Measurements from ENCODE around the gene FOXP1.
"Not testable (repeated sequence)": the region's sequence is repeated elsewhere in the genome, so short reads cannot be mapped to it uniquely, and the experiment has no call there.

FOXP1 gene

DNA sequence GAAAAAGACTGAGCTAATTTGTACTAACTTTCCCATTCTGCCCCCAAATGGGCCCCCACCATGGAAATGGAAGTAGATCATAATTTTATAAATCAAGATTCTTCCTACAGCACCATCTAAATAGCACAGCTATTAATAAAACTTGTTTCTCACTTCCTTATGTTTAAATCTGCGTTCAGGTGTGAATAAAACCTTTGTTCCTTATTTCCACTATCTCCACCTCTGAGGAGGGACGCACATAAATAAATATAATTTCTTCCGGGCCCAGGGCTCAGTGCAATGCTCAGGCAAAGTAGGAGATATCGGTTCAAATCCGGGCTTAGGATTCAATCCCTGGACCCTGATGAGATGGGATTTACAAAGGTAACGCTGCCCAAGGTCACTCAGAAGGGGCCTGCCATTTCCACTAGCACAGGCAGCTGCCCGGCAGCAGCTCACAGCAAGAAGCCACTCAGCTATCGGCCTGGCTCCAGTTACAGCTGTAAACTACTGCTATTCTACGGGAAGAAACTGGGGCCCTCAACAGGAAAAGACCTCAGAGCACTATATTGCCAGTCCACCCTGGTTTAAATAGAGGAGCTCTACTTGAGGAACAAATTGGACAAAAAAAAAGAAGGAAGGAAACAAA, 52.5 kb downstream of the FOXP1 start:
- no peak for DNase-seq (ENCODE audit: low read depth in 3 of 3)

DNA sequence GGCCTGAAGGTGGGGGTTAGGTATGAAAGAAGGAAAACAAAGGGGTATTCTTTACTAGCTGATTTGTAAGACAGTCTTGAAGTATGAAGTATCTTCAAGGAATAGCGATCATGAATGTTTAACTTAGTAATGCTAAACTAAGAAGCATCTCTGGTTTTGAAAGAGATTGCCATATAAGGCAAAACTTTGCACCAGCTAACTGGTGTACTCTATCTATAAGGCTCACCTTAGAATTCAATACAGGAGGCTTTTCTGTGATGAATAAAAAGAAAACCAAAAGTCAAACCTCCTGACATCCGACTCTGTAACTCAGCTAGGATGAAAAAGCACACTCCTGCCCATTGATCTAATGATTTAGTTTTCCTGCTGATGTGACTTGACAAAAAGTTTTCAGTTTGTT, 54.7 kb downstream of the FOXP1 start:
- DNase-seq (ENCODE audit: low read depth in 3 of 3), result no peak

DNA sequence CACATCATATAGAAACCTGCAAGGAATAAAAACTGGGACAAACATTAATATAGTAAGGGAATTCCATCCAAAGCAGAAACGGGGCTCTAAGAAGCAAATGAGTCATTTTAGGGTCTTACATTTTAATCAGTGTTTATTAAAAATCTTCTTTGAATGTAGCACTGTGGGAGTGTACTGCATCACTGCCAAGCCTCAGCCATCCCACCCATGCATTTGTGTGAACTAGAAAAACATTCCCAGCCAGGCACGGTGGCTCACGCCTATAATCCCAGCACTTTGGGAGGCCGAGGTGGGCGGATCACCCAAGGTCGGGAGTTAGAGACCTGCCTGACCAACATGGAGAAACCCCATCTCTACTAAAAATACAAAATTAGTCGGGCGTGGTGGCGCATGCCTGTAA, 57.1 kb downstream of the FOXP1 start:
- not testable (repeated sequence) for DNase-seq (ENCODE audit: low read depth in 3 of 3)

DNA sequence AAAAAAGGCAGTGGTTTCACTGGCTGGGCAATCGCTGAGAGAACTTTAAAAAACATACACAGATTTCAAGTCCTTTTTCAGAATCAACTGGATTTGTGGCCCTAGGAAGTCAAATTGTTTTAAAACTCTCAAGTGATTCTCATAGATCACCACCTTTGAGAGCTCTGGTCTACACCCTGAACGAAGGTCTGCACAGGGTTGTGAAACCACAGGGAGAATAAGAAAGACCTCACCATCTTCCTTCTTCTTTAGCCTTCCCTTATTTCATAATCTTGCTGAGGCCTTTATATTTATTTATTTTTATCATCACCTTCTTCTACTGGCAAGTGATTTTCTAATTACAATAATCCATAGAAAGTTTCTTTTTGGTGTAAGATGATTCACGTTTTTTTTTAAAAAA, 58.1 kb downstream of the FOXP1 start:
- no peak for DNase-seq (ENCODE audit: low read depth in 3 of 3)

DNA sequence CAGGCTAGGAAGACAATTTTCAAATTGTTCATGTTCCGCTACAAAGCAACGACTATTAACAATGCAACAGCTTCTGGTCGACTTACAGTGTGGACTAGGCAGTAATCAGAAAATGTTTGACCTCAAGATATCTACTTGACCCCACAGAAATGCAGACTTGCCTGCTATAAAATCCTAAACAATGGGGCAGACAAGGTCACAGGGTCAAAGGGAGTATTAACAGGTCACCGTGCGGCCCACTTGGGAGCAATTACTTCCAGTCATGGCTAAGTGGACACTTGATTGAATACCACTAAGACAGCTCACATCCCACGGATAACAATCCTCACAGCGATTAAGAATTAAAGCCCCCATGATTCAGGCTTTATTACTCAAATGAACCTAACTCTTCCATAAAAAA, 58.9 kb downstream of the FOXP1 start:
- DNase-seq (ENCODE audit: low read depth in 3 of 3), result no peak

DNA sequence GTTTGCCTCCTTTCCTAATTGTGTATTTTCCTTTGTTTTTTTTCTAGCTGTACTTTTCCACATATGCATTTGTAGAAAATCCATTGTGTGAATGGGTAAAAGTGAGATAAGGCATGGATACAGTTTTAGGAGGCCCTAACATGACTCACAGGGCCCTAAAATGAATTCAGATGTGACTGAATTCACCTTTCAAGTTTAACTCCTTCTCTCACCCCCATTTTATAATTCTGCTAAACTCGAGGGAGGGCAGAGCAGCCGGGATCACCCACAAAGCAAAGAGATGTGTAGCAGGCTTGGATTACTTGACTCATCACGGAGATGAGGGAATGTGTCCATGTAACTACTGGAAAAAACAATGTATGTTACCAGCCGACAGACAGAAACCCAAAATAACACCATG, 59.9 kb downstream of the FOXP1 start:
- no peak for DNase-seq (ENCODE audit: low read depth in 3 of 3)

DNA sequence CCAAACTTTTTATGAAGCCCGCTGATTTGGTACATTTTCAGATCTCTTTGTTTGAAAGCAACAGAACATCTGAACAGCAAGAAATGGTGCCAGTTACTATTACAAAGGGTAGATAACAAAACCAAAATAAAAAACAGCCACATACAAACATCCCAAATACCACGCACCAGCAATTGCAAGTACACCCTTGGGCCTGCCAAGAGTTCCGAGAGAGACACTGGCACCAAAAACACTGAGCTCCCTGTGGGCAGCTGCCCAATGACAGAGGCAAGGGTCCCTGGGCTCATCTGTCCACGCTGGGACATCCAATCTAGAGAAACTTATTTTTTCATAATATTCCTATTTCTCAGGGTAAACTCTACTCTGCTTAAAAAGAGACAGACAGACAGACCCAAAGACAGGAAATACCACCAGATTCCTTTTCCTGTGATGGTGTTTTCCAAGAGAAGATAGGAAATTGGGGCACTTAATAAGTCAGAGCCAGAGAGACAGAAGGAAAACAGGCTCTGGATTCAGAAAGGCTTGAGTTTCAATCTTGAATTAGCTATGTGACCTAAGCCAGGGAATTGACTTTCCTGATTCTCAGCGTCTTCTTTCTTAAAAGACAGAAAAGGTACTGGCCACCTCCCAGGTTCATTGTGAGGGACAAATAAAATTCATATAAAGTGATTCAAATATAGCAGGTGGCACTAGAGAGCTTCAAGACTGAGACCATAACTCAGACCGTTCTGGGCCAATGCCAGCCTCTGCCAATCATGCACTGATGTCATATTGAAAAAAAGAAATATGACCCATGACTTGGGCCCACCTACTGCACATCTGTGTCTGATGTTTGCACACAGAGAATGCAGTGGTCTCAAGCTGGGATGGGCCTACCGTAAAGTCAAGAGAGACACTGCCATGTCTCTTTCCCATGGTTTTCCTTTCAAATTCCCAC, 61.3 kb downstream of the FOXP1 start:
- DNase-seq (ENCODE audit: low read depth in 3 of 3), result no peak

DNA sequence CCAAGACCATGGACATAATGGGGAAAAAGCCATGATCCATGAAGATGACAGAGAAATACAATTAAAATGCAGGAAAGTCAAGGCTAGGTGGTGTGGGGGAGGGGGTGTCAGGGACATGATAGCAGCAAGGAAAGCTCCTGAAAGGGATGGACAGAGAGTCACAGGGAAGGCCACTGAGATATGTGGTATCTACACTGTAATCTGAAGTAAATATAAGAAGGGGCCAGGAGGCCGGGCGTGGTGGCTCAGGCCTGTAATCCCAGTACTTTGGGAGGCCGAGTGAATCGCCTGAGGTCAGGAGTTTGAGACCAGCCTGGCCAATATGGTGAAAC, 62.5 kb downstream of the FOXP1 start:
- no peak for DNase-seq (ENCODE audit: low read depth in 3 of 3)

DNA sequence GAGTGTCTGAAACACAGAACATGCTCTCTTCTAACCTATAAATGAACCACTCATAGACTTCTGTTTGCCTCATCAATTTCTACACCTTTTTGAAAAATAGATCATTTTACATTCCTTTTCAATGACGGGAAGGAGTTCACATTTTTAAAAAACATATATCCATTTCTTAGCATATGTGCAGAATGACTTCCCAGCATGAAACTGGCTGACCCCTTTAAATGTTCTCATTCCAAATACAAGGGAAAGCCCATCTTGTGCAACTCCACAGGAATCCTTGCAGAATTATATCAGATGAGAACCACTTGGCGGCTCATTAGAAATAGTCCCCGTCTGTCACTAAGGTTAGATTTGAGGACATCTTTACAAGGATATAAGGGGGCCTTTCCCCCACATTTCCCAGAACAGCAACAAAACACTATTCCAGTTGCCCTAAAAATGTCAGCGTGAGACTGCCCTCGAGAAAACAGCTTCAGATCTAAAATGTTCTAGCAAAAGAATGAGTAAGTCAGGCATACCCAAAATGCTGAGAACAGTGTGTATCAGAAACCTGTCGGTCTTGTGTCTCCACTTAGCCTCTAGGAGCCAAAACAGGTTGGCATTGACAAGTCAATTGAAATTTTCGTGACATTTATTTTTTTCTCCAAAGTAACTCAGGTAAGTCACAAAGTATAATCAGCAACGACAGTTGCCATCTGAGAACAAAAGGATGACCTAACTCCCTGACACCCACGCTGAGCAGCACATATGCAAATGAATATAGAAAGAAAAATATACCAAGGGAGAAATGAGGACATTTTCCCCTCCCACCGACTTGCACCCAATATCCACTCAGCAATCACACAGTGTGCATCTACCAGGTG, 63.1 kb downstream of the FOXP1 start:
- DNase-seq (ENCODE audit: low read depth in 3 of 3), result no peak

DNA sequence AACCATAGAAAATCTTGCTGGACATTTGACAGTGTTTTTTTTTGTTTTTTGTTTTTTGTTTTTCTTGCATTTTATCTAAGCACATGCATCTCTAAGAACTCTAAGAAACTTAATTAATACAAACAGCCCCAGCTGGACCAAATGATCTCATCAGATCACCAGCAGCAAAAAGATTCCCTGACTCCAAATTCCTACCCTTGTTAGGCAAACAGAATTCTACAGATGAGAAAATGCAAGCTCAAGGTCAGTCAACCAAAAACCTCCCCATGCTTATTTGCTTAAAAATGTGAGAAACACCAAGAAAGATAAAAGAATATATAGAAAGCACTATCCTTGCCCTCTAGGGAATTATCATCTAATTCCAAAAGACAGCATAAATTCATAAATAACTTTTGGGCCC, 65.4 kb downstream of the FOXP1 start:
- no peak for DNase-seq (ENCODE audit: low read depth in 3 of 3)

DNA sequence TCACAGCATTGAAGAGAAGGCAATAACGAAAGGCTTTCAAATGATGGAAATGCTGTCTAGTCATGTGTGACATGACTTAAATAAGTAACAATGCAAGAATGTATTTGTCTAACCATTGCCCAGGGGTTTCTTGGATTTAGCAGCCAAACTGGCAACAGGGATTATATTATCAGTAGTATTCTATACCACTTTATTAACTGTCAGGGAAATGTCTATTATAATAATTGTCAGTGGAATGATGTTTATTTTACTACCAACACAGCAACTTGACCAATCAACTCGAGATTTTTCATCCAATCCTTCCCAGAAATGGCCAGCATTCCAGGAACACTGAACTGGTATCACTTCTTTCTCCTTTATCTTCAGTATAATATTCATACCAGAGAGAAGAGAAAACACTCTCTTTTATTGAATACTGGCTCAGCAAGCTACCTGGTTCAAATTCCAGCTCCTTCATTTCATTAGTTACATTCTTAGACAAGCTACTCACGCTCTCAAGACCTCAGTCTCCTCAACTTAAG, 66.2 kb downstream of the FOXP1 start:
- DNase-seq (ENCODE audit: low read depth in 3 of 3), result no peak

DNA sequence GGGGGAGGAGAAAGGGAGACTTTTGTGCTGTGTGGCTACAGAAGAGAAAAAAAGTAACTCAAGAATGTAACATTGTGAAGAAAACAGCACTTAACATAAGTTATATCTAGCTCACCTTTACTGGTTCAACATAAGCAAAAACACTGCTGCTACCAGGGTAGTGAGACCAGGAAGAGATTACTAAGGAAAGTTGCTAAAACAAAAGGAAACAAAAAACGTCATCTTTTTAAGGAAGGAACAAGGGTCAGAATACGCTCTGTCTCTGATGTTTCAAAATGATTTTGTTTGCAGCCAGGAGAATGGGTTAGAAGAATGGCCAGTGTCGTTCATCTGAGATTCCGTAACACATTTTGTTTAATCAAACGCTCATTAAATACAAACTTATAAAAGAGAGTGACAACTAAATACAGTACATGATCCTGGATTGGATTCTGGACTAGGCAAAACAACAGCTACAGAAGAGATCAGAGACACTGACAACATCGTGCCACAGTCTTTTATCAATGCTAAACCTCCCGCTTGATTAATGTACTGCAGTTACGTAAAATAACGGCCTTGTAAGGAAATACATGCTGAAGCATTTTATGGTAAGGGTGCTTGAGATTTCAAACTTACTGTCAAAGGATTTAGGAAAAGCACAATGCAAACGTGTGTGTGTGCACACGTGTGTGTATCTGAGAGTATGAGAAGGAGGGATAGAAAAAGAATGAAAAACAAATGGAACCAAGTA, 67.7 kb downstream of the FOXP1 start:
- no peak for DNase-seq (ENCODE audit: low read depth in 3 of 3)

DNA sequence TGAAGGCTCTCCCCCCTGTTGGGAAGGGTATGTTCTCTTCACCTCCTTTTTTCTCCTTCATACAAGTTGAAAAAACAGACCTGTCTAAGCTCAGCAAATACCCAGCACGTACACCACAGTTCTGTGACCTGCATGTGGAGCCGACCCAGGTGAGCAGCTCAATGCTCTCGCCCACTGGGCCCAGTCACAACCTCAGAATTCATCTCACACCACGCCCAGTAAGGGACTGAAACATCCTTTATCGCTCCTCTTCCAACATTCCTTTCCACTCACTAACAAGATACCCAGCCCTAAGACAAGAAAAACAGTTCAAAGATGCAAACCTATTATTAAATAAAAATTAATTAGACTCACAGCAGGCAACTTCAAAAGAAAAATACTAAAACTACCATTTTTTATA, 68.9 kb downstream of the FOXP1 start:
- DNase-seq (ENCODE audit: low read depth in 3 of 3), result no peak

DNA sequence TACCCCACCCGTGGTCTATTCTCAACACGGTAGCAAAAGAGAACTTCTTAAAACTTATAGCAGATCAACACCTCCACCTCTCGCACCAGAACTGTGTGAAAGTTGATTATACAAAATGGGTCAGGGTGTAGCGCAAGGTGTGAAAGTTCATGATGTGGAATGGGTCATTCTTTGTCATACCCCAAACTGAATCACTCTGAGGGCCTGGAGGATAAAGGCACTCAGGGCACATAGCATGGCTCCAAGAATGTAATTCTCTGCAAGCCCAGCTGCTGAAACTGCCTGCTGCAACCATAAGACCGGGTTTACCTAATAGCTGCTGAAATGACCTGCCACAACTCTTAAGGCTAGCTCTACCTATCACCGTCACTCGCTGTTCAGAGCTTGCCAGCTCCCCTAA, 70.0 kb downstream of the FOXP1 start:
- no peak for DNase-seq (ENCODE audit: low read depth in 3 of 3)

DNA sequence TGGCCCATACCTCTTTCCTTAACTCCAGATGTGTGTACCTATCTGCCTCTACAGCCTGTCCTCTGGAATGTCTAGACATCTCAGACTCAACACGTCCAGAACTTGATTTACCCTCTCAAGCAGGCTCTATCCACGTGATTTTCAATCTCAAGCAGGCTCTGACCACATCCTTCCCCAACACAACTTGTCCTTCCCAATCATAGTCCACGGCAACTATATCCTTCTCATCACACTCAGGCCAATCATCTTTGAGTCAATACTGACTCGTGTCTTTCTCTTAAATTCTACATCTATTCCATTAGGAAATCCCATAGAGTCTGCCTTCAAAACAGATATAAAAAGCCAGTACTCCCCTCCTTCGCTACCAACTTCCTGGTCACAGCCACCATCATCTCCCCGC, 70.4 kb downstream of the FOXP1 start:
- DNase-seq (ENCODE audit: low read depth in 3 of 3), result no peak

DNA sequence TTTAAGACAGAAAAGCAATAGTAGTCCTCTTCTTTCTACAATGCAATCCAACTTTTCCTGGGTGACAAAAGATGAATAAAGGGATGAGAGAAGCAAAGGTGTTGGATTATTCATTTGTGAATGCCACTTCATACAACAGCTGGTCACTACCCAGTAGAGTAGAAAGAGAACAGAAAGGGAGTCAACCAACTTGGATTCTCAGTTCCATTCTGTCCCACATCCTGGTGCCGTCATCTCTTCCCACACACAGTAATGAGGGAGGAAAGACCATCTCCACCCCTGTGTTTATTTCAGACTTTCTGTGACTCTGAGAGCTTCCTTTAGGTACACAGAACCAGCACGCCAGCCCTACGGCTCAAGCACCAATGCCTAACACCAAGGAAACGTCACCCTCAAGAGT, 71.0 kb downstream of the FOXP1 start:
- no peak for DNase-seq (ENCODE audit: low read depth in 3 of 3)

DNA sequence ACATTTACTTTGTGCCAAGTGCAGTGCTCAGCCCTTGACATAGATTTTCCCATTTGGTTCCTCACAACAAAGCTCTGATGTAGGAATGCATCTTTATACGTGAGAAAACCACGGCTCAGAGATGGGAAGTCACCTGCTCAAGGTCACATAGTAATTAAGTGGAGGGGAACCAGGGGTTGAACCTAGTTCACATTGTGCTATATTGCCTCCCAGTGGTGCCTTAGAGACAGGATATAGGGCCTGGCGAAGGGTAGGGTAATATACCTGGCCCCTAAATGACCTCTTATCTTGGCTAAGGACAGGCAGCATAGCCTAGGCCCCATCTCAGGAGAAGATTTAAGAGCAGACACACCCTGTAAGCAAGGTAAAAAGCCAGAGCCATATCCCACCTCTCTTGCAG, 71.5 kb downstream of the FOXP1 start:
- no peak for DNase-seq (ENCODE audit: low read depth in 3 of 3)

DNA sequence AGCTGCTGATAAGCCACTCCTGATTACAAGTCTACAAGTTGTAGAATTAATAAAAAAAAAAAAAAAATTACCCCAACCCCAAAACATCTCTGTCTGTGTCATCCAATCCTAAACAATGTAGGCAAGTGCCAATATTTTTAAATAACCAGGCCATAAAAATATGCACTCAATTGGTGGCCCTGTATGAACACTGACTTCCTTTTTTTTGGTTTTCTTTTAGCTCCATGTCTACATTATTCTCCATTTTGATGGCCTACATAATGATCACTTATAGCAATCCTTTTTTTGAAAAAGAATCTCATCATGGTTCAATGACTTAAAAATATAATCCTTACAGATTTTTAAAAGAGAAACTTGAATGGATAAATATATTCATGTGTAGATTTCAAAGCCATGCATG, 72.1 kb downstream of the FOXP1 start:
- no peak for DNase-seq (ENCODE audit: low read depth in 3 of 3)

DNA sequence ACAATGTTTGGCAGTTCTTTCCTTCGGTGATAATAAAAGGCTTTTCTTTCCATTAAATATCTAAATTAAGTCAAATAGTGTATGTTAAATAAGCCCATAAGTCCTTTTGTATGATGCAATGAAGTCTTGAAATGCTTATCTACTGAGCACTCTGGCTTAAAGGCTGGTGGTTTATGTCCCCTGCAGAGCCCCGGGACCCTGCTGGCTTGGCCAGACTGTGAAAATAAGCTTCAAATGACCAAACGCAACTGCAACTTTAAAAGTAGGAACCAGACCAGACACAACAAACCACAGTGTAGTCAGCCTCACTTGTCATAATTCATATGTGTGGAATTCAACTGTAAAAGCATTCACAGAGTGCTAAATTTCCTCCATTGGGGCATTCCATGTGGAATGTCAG, 72.5 kb downstream of the FOXP1 start:
- DNase-seq (ENCODE audit: low read depth in 3 of 3), result no peak

DNA sequence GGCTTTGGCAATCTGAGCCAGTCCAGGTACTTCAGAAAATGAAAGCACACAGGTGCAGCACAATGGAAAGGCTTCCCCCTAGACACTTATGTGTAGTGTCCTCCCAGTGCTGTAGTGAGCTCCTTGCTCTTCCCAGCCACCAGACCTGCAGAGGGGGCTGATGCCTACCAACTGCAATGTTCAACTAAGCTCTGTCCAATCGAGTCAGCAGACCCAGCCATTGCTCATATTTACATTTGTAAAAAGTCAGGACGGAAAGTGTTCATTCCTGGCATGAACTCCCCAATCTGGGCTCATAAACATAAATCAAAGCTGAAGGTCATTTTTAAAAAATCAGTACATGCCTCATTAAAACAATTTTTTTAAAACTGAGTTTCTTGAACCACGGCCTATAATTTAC, 73.0 kb downstream of the FOXP1 start:
- no peak for DNase-seq (ENCODE audit: low read depth in 3 of 3)

DNA sequence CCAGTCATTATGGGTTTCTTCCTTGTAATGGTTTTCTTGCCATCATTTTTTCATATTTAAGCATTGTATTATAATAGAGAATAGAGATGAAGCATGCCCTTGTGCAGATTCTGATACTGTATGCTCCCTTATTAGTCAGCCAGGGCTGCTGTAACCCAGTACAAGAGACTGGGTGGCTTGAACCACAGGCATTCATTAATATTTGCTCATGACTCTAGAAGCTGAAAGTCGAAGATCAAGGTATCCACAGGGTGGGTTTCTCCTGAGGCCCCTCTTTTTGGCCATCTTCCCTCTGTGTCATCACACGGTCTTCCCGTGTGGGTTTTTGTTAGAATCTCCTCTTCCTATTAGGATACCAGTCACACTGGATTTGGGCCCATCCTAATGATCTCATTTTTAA, 74.5 kb downstream of the FOXP1 start:
- no peak for DNase-seq (ENCODE audit: low read depth in 3 of 3)

Measured in stimulated activated CD4-positive, alpha-beta T cell treated with anti-CD3 and anti-CD28 coated beads, TNF-alpha, amount 100 ng/mL, for 48 hours (primary cell).